K562 (cell line): Measurements from ENCODE around the gene DGCR2. TPM values are rescaled to one million over a fixed set of nuclear protein-coding genes. Genes with fewer than 3 reads are reported as not detected.
A peak's percentile ranks its signal among the peaks of the same experiment; 100 is the strongest.

ENCODE experiments used
- ASH1L ChIP-seq: fragments of 450-650 bp; IDR thresholded peaks from 2 replicates; pipeline ENCODE4 v1.6.1; 2018; ENCODE audit warnings: borderline replicate concordance, mild to moderate bottlenecking, low read depth; ENCODE audit not compliant: partially characterized antibody
- ATF6 ChIP-seq: sonication (generic); formaldehyde crosslinking; IDR thresholded peaks from 2 replicates; pipeline ENCODE4 v1.4.0; 2020; ENCODE audit warnings: mild to moderate bottlenecking, missing genetic modification reagents
- BDP1 ChIP-seq: IDR thresholded peaks from 3 replicates; pipeline ENCODE4 v1.6.1; 2011; ENCODE audit not compliant: insufficient read length, insufficient read depth
- CEBPZ ChIP-seq: fragments of 150-350 bp; IDR thresholded peaks from 2 replicates; pipeline ENCODE4 v1.6.1; 2014; ENCODE audit warnings: low read depth, mild to moderate bottlenecking, low read length, borderline replicate concordance
- HDGF ChIP-seq: fragments of 450-650 bp; IDR thresholded peaks from 2 replicates; pipeline ENCODE4 v1.6.1; 2016
- KLF10 ChIP-seq: fragments of 250-450 bp; sonication (Bioruptor Pico); IDR thresholded peaks from 2 replicates; pipeline ENCODE4 v1.6.1; 2021; ENCODE audit warnings: matching md5 sums
- MAFF ChIP-seq: IDR thresholded peaks from 2 replicates; pipeline ENCODE4 v1.6.1; 2012; ENCODE audit warnings: low read length, improper control_type of control experiment
- NR3C1 ChIP-seq: sonication (generic); formaldehyde crosslinking; IDR thresholded peaks from 2 replicates; pipeline ENCODE4 v1.8.1; 2022; ENCODE audit warnings: missing genetic modification reagents
- RFX1 ChIP-seq: fragments of 450-650 bp; IDR thresholded peaks from 2 replicates; pipeline ENCODE4 v1.6.1; 2016; ENCODE audit warnings: mild to moderate bottlenecking, moderate library complexity
- SMARCA4 ChIP-seq: fragments of 450-650 bp; IDR thresholded peaks from 2 replicates; pipeline ENCODE4 v1.6.1; 2016
- SMC3 ChIP-seq: conservative IDR thresholded peaks from 2 replicates; pipeline ENCODE4 v1.6.1; 2011; ENCODE audit warnings: low read depth, low read length, improper control_type of control experiment; ENCODE audit not compliant: insufficient read depth
- ZNF175 ChIP-seq: fragments of 200-800 bp; sonication (Bioruptor generic); IDR thresholded peaks from 2 replicates; pipeline ENCODE4 v1.6.1; 2016; ENCODE audit warnings: low read depth, mild to moderate bottlenecking, missing genetic modification characterization, missing compliant biosample characterization
- ZNF384 ChIP-seq: IDR thresholded peaks from 2 replicates; pipeline ENCODE4 v1.6.1; 2012; ENCODE audit warnings: low read depth, low read length, improper control_type of control experiment
- polyA plus RNA-seq, 8 experiments: library from polyadenylated mRNA; depleted of rRNA in 4 of 8; stranded (reverse) in 5 of 8; unstranded in 3 of 8; fragments of >200 nt; fragmentation: Nextera tagmentation in 2 of 8; fragmentation: Illumina TruSeq in 1 of 8; extraction: Ambion mirVana in 2 of 8; extraction: Trizol in 1 of 8; gene quantifications; 2 replicates each; pipeline versions ENCODE4 v1.2.1 to v1.2.3, GENCODE V29; 2011 to 2014; ENCODE audit warnings: inconsistent platforms in 1 of 8, missing spikeins in 1 of 8
- total RNA-seq, 7 experiments: library from RNA; depleted of rRNA in 6 of 7; stranded (reverse); fragments of >200 nt in 6 of 7; fragmentation: Illumina TruSeq in 2 of 7; extraction: Trizol in 2 of 7; gene quantifications; 2 replicates each; pipeline versions ENCODE4 v1.2.1 to v1.2.3, GENCODE V29; 2011 to 2021; ENCODE audit warnings: low replicate concordance in 1 of 7
- TF ChIP-seq, protein P1 (sequence below), 2 experiments: IDR thresholded peaks; 2 replicates each; pipeline ENCODE4 v1.6.1; 2012; ENCODE audit warnings: improper control_type of control experiment in 2 of 2, low read depth in 2 of 2, low read length in 2 of 2, borderline replicate concordance in 1 of 2
- TF ChIP-seq, protein P2 (sequence below): fragments of 250-450 bp; sonication (Bioruptor Pico); IDR thresholded peaks from 2 replicates; pipeline ENCODE4 v1.8.0; 2022; ENCODE audit warnings: inconsistent platforms, mild to moderate bottlenecking, moderate library complexity, borderline replicate concordance
- TF ChIP-seq, protein P3 (sequence below): fragments of 450-650 bp; IDR thresholded peaks from 2 replicates; pipeline ENCODE4 v1.6.1; 2018; ENCODE audit not compliant: partially characterized antibody

The DGCR2 gene
- total and polyA plus RNA-seq, 9 of the 15 experiments (the other 6 are each of a cell fraction or from before 2014, with no cell fraction given): 0.69 to 101 (median 56.4) TPM

GRCh38 chr22:19050117-19050516 is 72.1 kb downstream of the DGCR2 start (continued):
- TF ChIP-seq RFX1 (no peak), CEBPZ (no peak), ZNF384 (no peak), ATF6 (CRISPR knock-in tag) (no peak), BDP1 (no peak), SMARCA4 (no peak), ZNF175 (no peak), SMC3 (no peak), MAFF (no peak), ASH1L (no peak), KLF10 (CRISPR knock-in tag) (no peak), NR3C1 (CRISPR knock-in tag) (0 out of 2 replicates have a peak, but pooled peaks have one; percentile 31), HDGF (no peak)
- TF ChIP-seq, protein P1, sequence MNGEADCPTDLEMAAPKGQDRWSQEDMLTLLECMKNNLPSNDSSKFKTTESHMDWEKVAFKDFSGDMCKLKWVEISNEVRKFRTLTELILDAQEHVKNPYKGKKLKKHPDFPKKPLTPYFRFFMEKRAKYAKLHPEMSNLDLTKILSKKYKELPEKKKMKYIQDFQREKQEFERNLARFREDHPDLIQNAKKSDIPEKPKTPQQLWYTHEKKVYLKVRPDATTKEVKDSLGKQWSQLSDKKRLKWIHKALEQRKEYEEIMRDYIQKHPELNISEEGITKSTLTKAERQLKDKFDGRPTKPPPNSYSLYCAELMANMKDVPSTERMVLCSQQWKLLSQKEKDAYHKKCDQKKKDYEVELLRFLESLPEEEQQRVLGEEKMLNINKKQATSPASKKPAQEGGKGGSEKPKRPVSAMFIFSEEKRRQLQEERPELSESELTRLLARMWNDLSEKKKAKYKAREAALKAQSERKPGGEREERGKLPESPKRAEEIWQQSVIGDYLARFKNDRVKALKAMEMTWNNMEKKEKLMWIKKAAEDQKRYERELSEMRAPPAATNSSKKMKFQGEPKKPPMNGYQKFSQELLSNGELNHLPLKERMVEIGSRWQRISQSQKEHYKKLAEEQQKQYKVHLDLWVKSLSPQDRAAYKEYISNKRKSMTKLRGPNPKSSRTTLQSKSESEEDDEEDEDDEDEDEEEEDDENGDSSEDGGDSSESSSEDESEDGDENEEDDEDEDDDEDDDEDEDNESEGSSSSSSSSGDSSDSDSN (IDR thresholded peaks at IDR 0.05; ENCODE audit: borderline replicate concordance in 1 of 2, low read depth in 2 of 2, low read length in 2 of 2): no peak
- TF ChIP-seq, protein P2, sequence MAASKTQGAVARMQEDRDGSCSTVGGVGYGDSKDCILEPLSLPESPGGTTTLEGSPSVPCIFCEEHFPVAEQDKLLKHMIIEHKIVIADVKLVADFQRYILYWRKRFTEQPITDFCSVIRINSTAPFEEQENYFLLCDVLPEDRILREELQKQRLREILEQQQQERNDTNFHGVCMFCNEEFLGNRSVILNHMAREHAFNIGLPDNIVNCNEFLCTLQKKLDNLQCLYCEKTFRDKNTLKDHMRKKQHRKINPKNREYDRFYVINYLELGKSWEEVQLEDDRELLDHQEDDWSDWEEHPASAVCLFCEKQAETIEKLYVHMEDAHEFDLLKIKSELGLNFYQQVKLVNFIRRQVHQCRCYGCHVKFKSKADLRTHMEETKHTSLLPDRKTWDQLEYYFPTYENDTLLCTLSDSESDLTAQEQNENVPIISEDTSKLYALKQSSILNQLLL (CRISPR knock-in tag): 0 out of 2 replicates have a peak, but pooled peaks have one; percentile 56
- TF ChIP-seq, protein P3, sequence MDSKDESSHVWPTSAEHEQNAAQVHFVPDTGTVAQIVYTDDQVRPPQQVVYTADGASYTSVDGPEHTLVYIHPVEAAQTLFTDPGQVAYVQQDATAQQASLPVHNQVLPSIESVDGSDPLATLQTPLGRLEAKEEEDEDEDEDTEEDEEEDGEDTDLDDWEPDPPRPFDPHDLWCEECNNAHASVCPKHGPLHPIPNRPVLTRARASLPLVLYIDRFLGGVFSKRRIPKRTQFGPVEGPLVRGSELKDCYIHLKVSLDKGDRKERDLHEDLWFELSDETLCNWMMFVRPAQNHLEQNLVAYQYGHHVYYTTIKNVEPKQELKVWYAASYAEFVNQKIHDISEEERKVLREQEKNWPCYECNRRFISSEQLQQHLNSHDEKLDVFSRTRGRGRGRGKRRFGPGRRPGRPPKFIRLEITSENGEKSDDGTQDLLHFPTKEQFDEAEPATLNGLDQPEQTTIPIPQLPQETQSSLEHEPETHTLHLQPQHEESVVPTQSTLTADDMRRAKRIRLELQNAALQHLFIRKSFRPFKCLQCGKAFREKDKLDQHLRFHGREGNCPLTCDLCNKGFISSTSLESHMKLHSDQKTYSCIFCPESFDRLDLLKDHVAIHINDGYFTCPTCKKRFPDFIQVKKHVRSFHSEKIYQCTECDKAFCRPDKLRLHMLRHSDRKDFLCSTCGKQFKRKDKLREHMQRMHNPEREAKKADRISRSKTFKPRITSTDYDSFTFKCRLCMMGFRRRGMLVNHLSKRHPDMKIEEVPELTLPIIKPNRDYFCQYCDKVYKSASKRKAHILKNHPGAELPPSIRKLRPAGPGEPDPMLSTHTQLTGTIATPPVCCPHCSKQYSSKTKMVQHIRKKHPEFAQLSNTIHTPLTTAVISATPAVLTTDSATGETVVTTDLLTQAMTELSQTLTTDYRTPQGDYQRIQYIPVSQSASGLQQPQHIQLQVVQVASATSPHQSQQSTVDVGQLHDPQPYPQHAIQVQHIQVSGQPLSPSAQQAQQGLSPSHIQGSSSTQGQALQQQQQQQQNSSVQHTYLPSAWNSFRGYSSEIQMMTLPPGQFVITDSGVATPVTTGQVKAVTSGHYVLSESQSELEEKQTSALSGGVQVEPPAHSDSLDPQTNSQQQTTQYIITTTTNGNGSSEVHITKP: no peak
